Small intestine (tissue), 4 donors: ENCODE results near the gene GCNT1. TPM values are rescaled to one million over a fixed set of nuclear protein-coding genes. Genes with fewer than 3 reads are reported as not detected.

Experiments used
- polyA plus RNA-seq, 4 donors: library from polyadenylated mRNA; stranded (reverse) in 3 of 4; unstranded in 1 of 4; fragments of 200-250 nt in 3 of 4; fragments of 120-200 nt in 1 of 4; gene quantifications; one replicate each; pipeline versions ENCODE4 v1.2.1 to v1.2.3, GENCODE V29; 2013
- donor health status: healthy with polysubstance abuse.
- donor health status: Bipolar disorder and iron deficiency.
- donor health status: healthy.

The GCNT1 gene
- polyA plus RNA-seq, 4 donors, result 7.0 to 170 (median 31.5) TPM

Other genes with a start within 250 kb of the GCNT1 start
- 10 to 100 TPM; 28.3 to 67.3 (median 49.0) TPM for gene RFK, start 64.8 kb upstream of the GCNT1 start, polyA plus RNA-seq